K562 (cell line): ENCODE results near the gene TCF25. TPM values are rescaled to one million over a fixed set of nuclear protein-coding genes. Genes with fewer than 3 reads are reported as not detected.

Source experiments
- ATAC-seq: fragments of 200-7000 bp; cut with Tn5 transposase; 3 replicates; pipeline ENCODE4 v1.9.1; 2020; ENCODE audit warnings: moderate library complexity
- BruUV-seq: library from RNA; stranded (reverse); fragments of 400-500 nt; replicated peaks from 2 replicates; lab custom pipeline; 2021; lab: Mats Ljungman, UMichigan
- CTCF ChIA-PET: fragments of 300-600 bp; formaldehyde crosslinking; extraction: SDS; loops from one replicate; lab custom pipeline; 2021; ENCODE audit warnings: low intra/inter-chr PET ratio; lab: Yijun Ruan, JAX
- POLR2A ChIA-PET: fragments of 300-600, 350-650 bp; sonication (Branson Sonifier 250); formaldehyde crosslinking; extraction: SDS; loops from one replicate; lab custom pipeline; 2021; ENCODE audit warnings: antibody characterized with exemption, inconsistent platforms; lab: Yijun Ruan, JAX
- DNase-seq, 4 experiments: peaks; one replicate each; pipeline versions ENCODE4 v3.0.0 to v3.0.0-alpha.2; 2011 to 2018; ENCODE audit warnings: low spot score in 3 of 4, mixed read lengths in 3 of 4; ENCODE audit errors: extremely low read depth in 1 of 4
- FAIRE-seq: peaks from 2 replicates; lab custom pipeline; 2011; peaks lifted over from hg19 to GRCh38; lab: Jason Lieb, UNC
- H2AFZ ChIP-seq: 2 replicates; pipeline ENCODE4 v1.6.0; 2011; ENCODE audit warnings: low read depth, low read length, control low read depth, inconsistent platforms
- H3K27ac ChIP-seq: fragments of 200-600 bp; 3 replicates; pipeline ENCODE4 v1.8.0; 2011; ENCODE audit warnings: low read depth, mild to moderate bottlenecking, control low read depth, inconsistent platforms, low read length, moderate library complexity, mixed read lengths; ENCODE audit errors: extremely low read depth
- H3K27me3 ChIP-seq, 2 experiments: fragments of 300-600 bp in 1 of 2; 2 replicates in 1 of 2; 3 replicates in 1 of 2; pipeline versions ENCODE4 v1.6.0 to v1.8.0; 2011; ENCODE audit warnings: inconsistent platforms in 2 of 2, low read length in 2 of 2, mild to moderate bottlenecking in 1 of 2, mixed read lengths in 1 of 2, moderate library complexity in 1 of 2; ENCODE audit not compliant: control insufficient read depth in 2 of 2, insufficient read depth in 2 of 2
- H3K36me3 ChIP-seq: fragments of 300-600 bp; 3 replicates; pipeline ENCODE4 v1.8.0; 2011; ENCODE audit warnings: mild to moderate bottlenecking, low read length, inconsistent platforms; ENCODE audit not compliant: control insufficient read depth, insufficient read depth
- H3K4me1 ChIP-seq, 2 experiments: fragments of 200-600 bp in 1 of 2; replicated peaks in 1 of 2; 2 replicates in 1 of 2; 3 replicates in 1 of 2; pipeline versions ENCODE4 v1.5.1 to v1.8.0; 2011; ENCODE audit warnings: inconsistent platforms in 2 of 2, low read length in 2 of 2, mild to moderate bottlenecking in 1 of 2, mixed read lengths in 1 of 2, moderate library complexity in 1 of 2; ENCODE audit not compliant: control insufficient read depth in 2 of 2, insufficient read depth in 2 of 2
- H3K4me2 ChIP-seq: 2 replicates; pipeline ENCODE4 v1.6.1; 2011; ENCODE audit warnings: low read length, control low read depth, inconsistent platforms, mixed read lengths; ENCODE audit not compliant: insufficient read depth
- H3K4me3 ChIP-seq: fragments of 200-600 bp; sonication (generic), shearing (Covaris generic); 2 replicates; pipeline ENCODE4 v1.5.1; 2016; ENCODE audit warnings: control low read depth, inconsistent platforms
- H3K79me2 ChIP-seq: fragments of 200-600 bp; 3 replicates; pipeline ENCODE4 v1.8.0; 2011; ENCODE audit warnings: low read length, inconsistent platforms; ENCODE audit not compliant: control insufficient read depth, insufficient read depth
- H3K9ac ChIP-seq, 2 experiments: 2 replicates each; pipeline versions ENCODE4 v1.6.0 to v1.6.1; 2011; ENCODE audit warnings: low read depth in 2 of 2, low read length in 2 of 2, control low read depth in 1 of 2, inconsistent platforms in 1 of 2, mild to moderate bottlenecking in 1 of 2, mixed read lengths in 1 of 2; ENCODE audit not compliant: insufficient read depth in 1 of 2
- H3K9me1 ChIP-seq: one replicate; pipeline ENCODE4 v1.6.0; 2011; ENCODE audit warnings: inconsistent platforms, mild to moderate bottlenecking, low read length, moderate library complexity; ENCODE audit not compliant: control insufficient read depth, insufficient read depth
- H3K9me3 ChIP-seq: replicated peaks from 2 replicates; pipeline ENCODE4 v1.5.1; 2011; ENCODE audit warnings: low read depth, low read length, inconsistent platforms; ENCODE audit not compliant: control insufficient read depth, insufficient read depth
- H4K20me1 ChIP-seq: replicated peaks from 2 replicates; pipeline ENCODE4 v1.6.1; 2011; ENCODE audit warnings: low read length, inconsistent platforms, mixed read lengths; ENCODE audit not compliant: control insufficient read depth, insufficient read depth
- ASH1L ChIP-seq: fragments of 450-650 bp; IDR thresholded peaks from 2 replicates; pipeline ENCODE4 v1.6.1; 2018; ENCODE audit warnings: borderline replicate concordance, mild to moderate bottlenecking, low read depth; ENCODE audit not compliant: partially characterized antibody
- BRF1 ChIP-seq: IDR thresholded peaks from 3 replicates; pipeline ENCODE4 v1.6.1; 2011; ENCODE audit warnings: borderline replicate concordance, mild to moderate bottlenecking; ENCODE audit not compliant: insufficient read length; ENCODE audit errors: extremely low read depth
- DEAF1 ChIP-seq: fragments of 450-650 bp; formaldehyde crosslinking; IDR thresholded peaks from 2 replicates; pipeline ENCODE4 v1.4.0; 2020; ENCODE audit warnings: mild to moderate bottlenecking, moderate library complexity
- KHSRP ChIP-seq: fragments of 450-650 bp; IDR thresholded peaks from 2 replicates; pipeline ENCODE4 v1.6.1; 2017
- MEF2D ChIP-seq: conservative IDR thresholded peaks from 2 replicates; pipeline ENCODE4 v1.6.1; 2016; ENCODE audit warnings: low read depth, missing genetic modification characterization, missing compliant biosample characterization
- SAFB ChIP-seq: fragments of 200-400 bp; formaldehyde crosslinking; IDR thresholded peaks from 2 replicates; pipeline ENCODE4 v1.6.1; 2017; ENCODE audit warnings: low read depth, low read length, borderline replicate concordance
- TEAD1 ChIP-seq, 2 experiments: fragments of 450-650 bp in 1 of 2; sonication (generic) in 1 of 2; formaldehyde crosslinking; IDR thresholded peaks; 2 replicates each; pipeline versions ENCODE4 v1.4.0 to v1.8.0; 2020 to 2022; ENCODE audit warnings: mild to moderate bottlenecking in 2 of 2, missing genetic modification reagents in 1 of 2
- ZNF239 ChIP-seq: fragments of 250-450 bp; sonication (Bioruptor Pico); IDR thresholded peaks from 2 replicates; pipeline ENCODE4 v1.4.0; 2020; ENCODE audit warnings: mild to moderate bottlenecking
- ZNF507 ChIP-seq: conservative IDR thresholded peaks from 2 replicates; pipeline ENCODE4 v1.6.1; 2017; ENCODE audit warnings: missing genetic modification characterization, missing compliant biosample characterization
- ZNF57 ChIP-seq: fragments of 450-650 bp; formaldehyde crosslinking; IDR thresholded peaks from 2 replicates; pipeline ENCODE4 v1.4.0; 2020; ENCODE audit warnings: mild to moderate bottlenecking, moderate library complexity
- WGBS: fragments of 100-300 bp; shearing (Covaris generic); methylation state at CpG from one replicate; pipeline ENCODE4 v1.1.6; 2016; ENCODE audit warnings: low coverage, mixed read lengths; ENCODE audit not compliant: insufficient coverage; ENCODE audit errors: missing lambda C conversion rate; 5-methylcytosine and 5-hydroxymethylcytosine counted together
- in situ Hi-C: fragments of 300-500 bp; cut with MboI; formaldehyde crosslinking; loops from 4 replicates; pipeline ENCODE4 v1.15.0; 2018; ENCODE audit warnings: inconsistent platforms, mixed read lengths
- intact Hi-C: fragments of 100-400 bp; cut with micrococcal nuclease; formaldehyde crosslinking; loops from 2 replicates; pipeline ENCODE4 v1.14.2; 2022
- polyA plus RNA-seq, 8 experiments: library from polyadenylated mRNA; depleted of rRNA in 4 of 8; stranded (reverse) in 5 of 8; unstranded in 3 of 8; fragments of >200 nt; fragmentation: Nextera tagmentation in 2 of 8; fragmentation: Illumina TruSeq in 1 of 8; extraction: Ambion mirVana in 2 of 8; extraction: Trizol in 1 of 8; gene quantifications; 2 replicates each; pipeline versions ENCODE4 v1.2.1 to v1.2.3, GENCODE V29; 2011 to 2014; ENCODE audit warnings: inconsistent platforms in 1 of 8, missing spikeins in 1 of 8
- total RNA-seq, 7 experiments: library from RNA; depleted of rRNA in 6 of 7; stranded (reverse); fragments of >200 nt in 6 of 7; fragmentation: Illumina TruSeq in 2 of 7; extraction: Trizol in 2 of 7; gene quantifications; 2 replicates each; pipeline versions ENCODE4 v1.2.1 to v1.2.3, GENCODE V29; 2011 to 2021; ENCODE audit warnings: low replicate concordance in 1 of 7

TCF25 gene
- total and polyA plus RNA-seq, 9 of the 15 experiments (the other 6 are each of a cell fraction or from before 2014, with no cell fraction given), result 9.0 to 154 (median 83.8) TPM

- Histone ChIP-seq H2AFZ (no peak overlapping the region), H3K36me3 (no peaks in the 10 kb centered on the region), H3K9me3 (no peaks in the 10 kb centered on the region), H4K20me1 (no peaks in the 10 kb centered on the region), H3K9ac (peak overlapping the region in 1 of 2 experiments; percentile 70; a peak in 1 of 4 replicates), H3K9me1 (no peaks in the 10 kb centered on the region), H3K4me3 (no peak overlapping the region), H3K79me2 (no peaks in the 10 kb centered on the region), H3K4me1 (peaks cover 0 to 30% of the 10 kb centered on the region in 2 experiments; a peak in 3 of 5 replicates), H3K27me3 (no peaks in the 10 kb centered on the region), H3K27ac (no peak overlapping the region), H3K4me2 (no peak overlapping the region)
- no TSS peak for BruUV-seq
- TF ChIP-seq KHSRP (no peak), ZNF507 (no peak), ASH1L (no peak), ZNF57 (CRISPR knock-in tag) (no peak), SAFB (no peak), TEAD1 (CRISPR knock-in tag; IDR thresholded peaks at IDR 0.05) (no peak), MEF2D (no peak), BRF1 (no peak), ZNF239 (CRISPR knock-in tag) (no peak), DEAF1 (CRISPR knock-in tag) (no peak)
- no peak; the same call in 2 of the 3 replicates for ATAC-seq
- POLR2A ChIA-PET, result no interaction called here
- CTCF ChIA-PET, result no interaction called here
- 41% methylated on average over 14 of the region's 14 CpGs for WGBS
- DNase-seq, result no peak
- intact Hi-C loops, result no loop called here
- in situ Hi-C loops, result no loop called here
- no peak for FAIRE-seq
These were observed 25.5 kb upstream of the TCF25 start for GRCh38 chr16:89847940-89848297.
